Loucy (cell line): ENCODE measurements around the gene PRUNE2.

Experiments used
- EZH2phosphoT487 ChIP-seq: fragments of 200-600 bp; IDR thresholded peaks from 2 replicates; pipeline ENCODE4 v1.6.1; 2018; ENCODE audit warnings: antibody characterized with exemption, mild to moderate bottlenecking, moderate library complexity, borderline replicate concordance
- TF ChIP-seq, protein P1 (sequence below): fragments of 200-600 bp; sonication (generic); conservative IDR thresholded peaks from 2 replicates; pipeline ENCODE4 v1.5.1; 2014; ENCODE audit warnings: mild to moderate bottlenecking, antibody characterized with exemption, low read length

GRCh38 chr9:76882686-76883085 is 23.2 kb downstream of the PRUNE2 start:
- TF ChIP-seq, protein P1, sequence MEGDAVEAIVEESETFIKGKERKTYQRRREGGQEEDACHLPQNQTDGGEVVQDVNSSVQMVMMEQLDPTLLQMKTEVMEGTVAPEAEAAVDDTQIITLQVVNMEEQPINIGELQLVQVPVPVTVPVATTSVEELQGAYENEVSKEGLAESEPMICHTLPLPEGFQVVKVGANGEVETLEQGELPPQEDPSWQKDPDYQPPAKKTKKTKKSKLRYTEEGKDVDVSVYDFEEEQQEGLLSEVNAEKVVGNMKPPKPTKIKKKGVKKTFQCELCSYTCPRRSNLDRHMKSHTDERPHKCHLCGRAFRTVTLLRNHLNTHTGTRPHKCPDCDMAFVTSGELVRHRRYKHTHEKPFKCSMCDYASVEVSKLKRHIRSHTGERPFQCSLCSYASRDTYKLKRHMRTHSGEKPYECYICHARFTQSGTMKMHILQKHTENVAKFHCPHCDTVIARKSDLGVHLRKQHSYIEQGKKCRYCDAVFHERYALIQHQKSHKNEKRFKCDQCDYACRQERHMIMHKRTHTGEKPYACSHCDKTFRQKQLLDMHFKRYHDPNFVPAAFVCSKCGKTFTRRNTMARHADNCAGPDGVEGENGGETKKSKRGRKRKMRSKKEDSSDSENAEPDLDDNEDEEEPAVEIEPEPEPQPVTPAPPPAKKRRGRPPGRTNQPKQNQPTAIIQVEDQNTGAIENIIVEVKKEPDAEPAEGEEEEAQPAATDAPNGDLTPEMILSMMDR: no peak
- TF ChIP-seq EZH2phosphoT487: no peak
